H9 (cell line): ENCODE data around the gene DIAPH2. TPM values are rescaled to one million over a fixed set of nuclear protein-coding genes. Genes with fewer than 3 reads are reported as not detected.

Experiments used
- DNase-seq: peaks from one replicate; pipeline ENCODE4 v3.0.0-alpha.2; 2017
- H2AFZ ChIP-seq: one replicate; pipeline ENCODE4 v1.6.1; 2013; ENCODE audit warnings: mild to moderate bottlenecking, low read length, control low read depth, moderate library complexity
- H2AK5ac ChIP-seq: 2 replicates; pipeline ENCODE4 v1.6.1; 2013; ENCODE audit warnings: low read length, control low read depth, mixed read lengths; ENCODE audit not compliant: insufficient read length
- H2BK120ac ChIP-seq: one replicate; pipeline ENCODE4 v1.6.1; 2013; ENCODE audit warnings: low read depth, mild to moderate bottlenecking, low read length, control low read depth, inconsistent platforms; ENCODE audit not compliant: poor library complexity, severe bottlenecking
- H2BK12ac ChIP-seq: 2 replicates; pipeline ENCODE4 v1.6.1; 2013; ENCODE audit warnings: low read length, control low read depth, mixed read lengths, low read depth; ENCODE audit not compliant: insufficient read length
- H2BK15ac ChIP-seq: 2 replicates; pipeline ENCODE4 v1.6.1; 2013; ENCODE audit warnings: low read depth, low read length, control low read depth
- H2BK20ac ChIP-seq: one replicate; pipeline ENCODE4 v1.6.1; 2013; ENCODE audit warnings: low read depth, mild to moderate bottlenecking, low read length, control low read depth, inconsistent platforms; ENCODE audit not compliant: poor library complexity, severe bottlenecking
- H2BK5ac ChIP-seq: 2 replicates; pipeline ENCODE4 v1.6.1; 2013; ENCODE audit warnings: low read length, control low read depth, mixed read lengths; ENCODE audit not compliant: insufficient read length
- H3K14ac ChIP-seq: 2 replicates; pipeline ENCODE4 v1.6.1; 2013; ENCODE audit warnings: low read length, control low read depth; ENCODE audit not compliant: insufficient read depth
- H3K18ac ChIP-seq: 2 replicates; pipeline ENCODE4 v1.6.1; 2013; ENCODE audit warnings: low read depth, mild to moderate bottlenecking, mixed read lengths, low read length, control low read depth; ENCODE audit not compliant: insufficient read length
- H3K23ac ChIP-seq: 2 replicates; pipeline ENCODE4 v1.6.1; 2013; ENCODE audit warnings: low read length, control low read depth, mixed read lengths, low read depth; ENCODE audit not compliant: insufficient read length
- H3K23me2 ChIP-seq: 2 replicates; pipeline ENCODE4 v1.6.1; 2013; ENCODE audit warnings: low read depth, mild to moderate bottlenecking, mixed read lengths, low read length, control low read depth; ENCODE audit not compliant: insufficient read length, poor library complexity, severe bottlenecking
- H3K27ac ChIP-seq: 2 replicates; pipeline ENCODE4 v1.5.1; 2013; ENCODE audit warnings: low read length, control low read depth, mixed read lengths, low read depth; ENCODE audit not compliant: insufficient read length
- H3K27me3 ChIP-seq: 2 replicates; pipeline ENCODE4 v1.6.1; 2013; ENCODE audit warnings: low read length, control low read depth, inconsistent platforms; ENCODE audit not compliant: insufficient read depth
- H3K4ac ChIP-seq: 2 replicates; pipeline ENCODE4 v1.6.1; 2013; ENCODE audit warnings: low read depth, mild to moderate bottlenecking, control low read depth, inconsistent platforms, low read length, moderate library complexity
- H3K4me1 ChIP-seq: 2 replicates; pipeline ENCODE4 v1.6.1; 2013; ENCODE audit warnings: low read length, control low read depth, inconsistent platforms; ENCODE audit not compliant: insufficient read depth
- H3K4me2 ChIP-seq: 2 replicates; pipeline ENCODE4 v1.6.1; 2013; ENCODE audit warnings: low read length, control low read depth, mixed read lengths; ENCODE audit not compliant: insufficient read length, insufficient read depth
- H3K56ac ChIP-seq: 2 replicates; pipeline ENCODE4 v1.6.1; 2013; ENCODE audit warnings: low read depth, mild to moderate bottlenecking, mixed read lengths, low read length, control low read depth; ENCODE audit not compliant: insufficient read length
- H3K79me1 ChIP-seq: 2 replicates; pipeline ENCODE4 v1.6.1; 2013; ENCODE audit warnings: low read depth, mild to moderate bottlenecking, moderate library complexity, low read length, control low read depth, inconsistent platforms; ENCODE audit not compliant: insufficient read depth, poor library complexity, severe bottlenecking
- H3K79me2 ChIP-seq: 2 replicates; pipeline ENCODE4 v1.6.1; 2013; ENCODE audit warnings: low read length, control low read depth, inconsistent platforms; ENCODE audit not compliant: insufficient read depth
- H3K9ac ChIP-seq: 2 replicates; pipeline ENCODE4 v1.6.1; 2013; ENCODE audit warnings: low read length, control low read depth, mixed read lengths; ENCODE audit not compliant: insufficient read length; ENCODE audit errors: extremely low read depth
- H3K9me3 ChIP-seq: one replicate; pipeline ENCODE4 v1.6.1; 2013; ENCODE audit warnings: low read depth, low read length, inconsistent platforms; ENCODE audit not compliant: control insufficient read depth
- H3T11ph ChIP-seq: one replicate; pipeline ENCODE4 v1.6.1; 2013; ENCODE audit warnings: mild to moderate bottlenecking, low read length, control low read depth, inconsistent platforms
- H4K20me1 ChIP-seq: one replicate; pipeline ENCODE4 v1.6.1; 2013; ENCODE audit not compliant: control insufficient read depth, insufficient read length, insufficient read depth
- H4K5ac ChIP-seq: 2 replicates; pipeline ENCODE4 v1.6.1; 2013; ENCODE audit warnings: low read depth, mild to moderate bottlenecking, mixed read lengths, low read length, control low read depth; ENCODE audit not compliant: insufficient read length
- H4K8ac ChIP-seq: replicated peaks from 2 replicates; pipeline ENCODE4 v1.6.1; 2013; ENCODE audit warnings: low read length, control low read depth, mixed read lengths, low read depth; ENCODE audit not compliant: insufficient read length
- H4K91ac ChIP-seq: 2 replicates; pipeline ENCODE4 v1.6.1; 2013; ENCODE audit warnings: low read depth, mild to moderate bottlenecking, moderate library complexity, mixed read lengths, low read length, control low read depth; ENCODE audit not compliant: insufficient read length
- H3K27ac Mint-ChIP-seq, 3 experiments: 2 replicates in 2 of 3; 3 replicates in 1 of 3; pipeline ENCODE4 v1.8.0; 2020 to 2021; ENCODE audit warnings: mixed read lengths in 3 of 3, mild to moderate bottlenecking in 1 of 3, moderate library complexity in 1 of 3
- H3K27me3 Mint-ChIP-seq: 2 replicates; pipeline ENCODE4 v1.8.0; 2021; ENCODE audit warnings: low read depth, mild to moderate bottlenecking, moderate library complexity, mixed read lengths
- H3K36me3 Mint-ChIP-seq, 3 experiments: 2 replicates in 2 of 3; 3 replicates in 1 of 3; pipeline ENCODE4 v1.8.0; 2020 to 2021; ENCODE audit warnings: low read depth in 3 of 3, mixed read lengths in 3 of 3; ENCODE audit not compliant: insufficient read depth in 1 of 3
- H3K4me1 Mint-ChIP-seq, 2 experiments: 2 replicates each; pipeline ENCODE4 v1.8.0; 2020; ENCODE audit warnings: mixed read lengths in 2 of 2
- H3K4me3 Mint-ChIP-seq, 2 experiments: 2 replicates in 1 of 2; 3 replicates in 1 of 2; pipeline ENCODE4 v1.8.0; 2020 to 2021; ENCODE audit warnings: mild to moderate bottlenecking in 2 of 2, mixed read lengths in 2 of 2, moderate library complexity in 1 of 2
- H3K9me3 Mint-ChIP-seq, 2 experiments: 2 replicates in 1 of 2; 3 replicates in 1 of 2; pipeline ENCODE4 v1.8.0; 2020; ENCODE audit warnings: mild to moderate bottlenecking in 2 of 2, mixed read lengths in 2 of 2, moderate library complexity in 1 of 2
- WGBS: extraction: QIAGEN DNeasy Blood & Tissue Kit; methylation state at CpG from one replicate; pipeline ENCODE4 v1.1.7; 2013; ENCODE audit warnings: missing lambda C conversion rate, low lambda C conversion rate, mixed read lengths; ENCODE audit not compliant: insufficient read length; ENCODE audit errors: extremely low coverage; 5-methylcytosine and 5-hydroxymethylcytosine counted together
- total RNA-seq: library from RNA; stranded (reverse); gene quantifications from 2 replicates; pipeline ENCODE4 v1.2.1, GENCODE V29; 2021
- TF ChIP-seq, protein P1 (sequence below): fragments of 200-600 bp; sonication (generic); conservative IDR thresholded peaks from 3 replicates; pipeline ENCODE4 v1.8.0; 2021; ENCODE audit warnings: antibody characterized with exemption, mild to moderate bottlenecking

DIAPH2 gene
- total RNA-seq, 1 experiment from 2014 or later, result 45.4 TPM

DNA sequence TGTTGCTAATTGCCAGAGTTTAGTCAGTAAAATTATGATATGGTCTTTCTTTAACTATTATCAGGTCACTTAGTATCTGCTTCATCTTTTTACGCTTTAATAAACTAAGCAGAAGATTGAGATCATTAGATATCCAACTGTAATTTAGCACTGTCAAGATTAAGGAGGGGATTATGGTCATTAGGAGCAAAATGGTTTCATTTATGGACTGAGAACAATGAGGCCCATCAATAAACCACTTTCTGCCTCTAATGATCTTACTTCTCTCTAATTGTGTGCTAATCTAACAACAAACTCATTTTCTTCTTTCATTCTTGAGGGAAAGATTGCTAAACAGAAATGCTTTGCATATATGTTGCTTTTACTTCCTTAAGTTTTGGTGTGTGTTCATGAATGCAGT is 539.5 kb downstream of the DIAPH2 start:
- Histone ChIP-seq H3K23me2 (no peaks in the 10 kb centered on the region), H3K4me2 (no peak overlapping the region), H2BK5ac (no peak overlapping the region), H2BK20ac (no peak overlapping the region), H4K20me1 (no peaks in the 10 kb centered on the region), H3K56ac (no peak overlapping the region), H3K23ac (no peak overlapping the region), H2AFZ (no peak overlapping the region), H3K4me1 (no peaks in the 10 kb centered on the region), H3K27me3 (no peaks in the 10 kb centered on the region), H3K79me2 (no peaks in the 10 kb centered on the region), H4K91ac (no peak overlapping the region), H2BK12ac (no peak overlapping the region), H3K14ac (no peak overlapping the region), H3K79me1 (no peaks in the 10 kb centered on the region), H3T11ph (no peak overlapping the region), H3K9me3 (no peaks in the 10 kb centered on the region), H3K9ac (no peak overlapping the region), H2BK15ac (no peak overlapping the region), H4K8ac (no peak overlapping the region), H3K27ac (no peak overlapping the region), H2AK5ac (no peak overlapping the region), H3K18ac (no peak overlapping the region), H4K5ac (no peak overlapping the region), H2BK120ac (no peak overlapping the region), H3K4ac (no peak overlapping the region)
- no peaks in the 10 kb centered on the region for H3K27me3 Mint-ChIP-seq
- H3K36me3 Mint-ChIP-seq, result no peaks in the 10 kb centered on the region
- H3K4me3 Mint-ChIP-seq, result no peak overlapping the region
- no peaks in the 10 kb centered on the region for H3K9me3 Mint-ChIP-seq
- TF ChIP-seq, protein P1, sequence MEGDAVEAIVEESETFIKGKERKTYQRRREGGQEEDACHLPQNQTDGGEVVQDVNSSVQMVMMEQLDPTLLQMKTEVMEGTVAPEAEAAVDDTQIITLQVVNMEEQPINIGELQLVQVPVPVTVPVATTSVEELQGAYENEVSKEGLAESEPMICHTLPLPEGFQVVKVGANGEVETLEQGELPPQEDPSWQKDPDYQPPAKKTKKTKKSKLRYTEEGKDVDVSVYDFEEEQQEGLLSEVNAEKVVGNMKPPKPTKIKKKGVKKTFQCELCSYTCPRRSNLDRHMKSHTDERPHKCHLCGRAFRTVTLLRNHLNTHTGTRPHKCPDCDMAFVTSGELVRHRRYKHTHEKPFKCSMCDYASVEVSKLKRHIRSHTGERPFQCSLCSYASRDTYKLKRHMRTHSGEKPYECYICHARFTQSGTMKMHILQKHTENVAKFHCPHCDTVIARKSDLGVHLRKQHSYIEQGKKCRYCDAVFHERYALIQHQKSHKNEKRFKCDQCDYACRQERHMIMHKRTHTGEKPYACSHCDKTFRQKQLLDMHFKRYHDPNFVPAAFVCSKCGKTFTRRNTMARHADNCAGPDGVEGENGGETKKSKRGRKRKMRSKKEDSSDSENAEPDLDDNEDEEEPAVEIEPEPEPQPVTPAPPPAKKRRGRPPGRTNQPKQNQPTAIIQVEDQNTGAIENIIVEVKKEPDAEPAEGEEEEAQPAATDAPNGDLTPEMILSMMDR, result no peak
- H3K27ac Mint-ChIP-seq, result no peak overlapping the region
- no CpG with 5 or more reads among the region's 1 CpG for WGBS
- no peak for DNase-seq
- H3K4me1 Mint-ChIP-seq, result no peaks in the 10 kb centered on the region
